Cardiac muscle cell (in vitro differentiated cells and primary cell): ENCODE measurements around the gene GNRHR. TPM values are rescaled to one million over a fixed set of nuclear protein-coding genes. Genes with fewer than 3 reads are reported as not detected.

Experiments
- DNase-seq, 2 donors: peaks; one replicate each; pipeline versions ENCODE4 v3.0.0 to v3.0.0-alpha.2; 2010 to 2017; ENCODE audit warnings: low read depth in 1 of 2, low spot score in 1 of 2
- H3K27ac ChIP-seq: fragments of 200-600 bp; sonication (generic); 2 replicates; pipeline ENCODE4 v1.5.1; 2016
- H3K27me3 ChIP-seq: fragments of 200-600 bp; sonication (generic); 2 replicates; pipeline ENCODE4 v1.6.0; 2016; ENCODE audit warnings: control low read depth
- H3K36me3 ChIP-seq: fragments of 200-600 bp; sonication (generic); 2 replicates; pipeline ENCODE4 v1.5.1; 2016; ENCODE audit warnings: control low read depth
- H3K4me1 ChIP-seq: fragments of 200-600 bp; sonication (generic); 2 replicates; pipeline ENCODE4 v1.8.1; 2017; ENCODE audit warnings: low read depth, mild to moderate bottlenecking, mixed run types
- H3K4me3 ChIP-seq: fragments of 200-600 bp; sonication (generic); 2 replicates; pipeline ENCODE4 v1.5.1; 2016; ENCODE audit warnings: mild to moderate bottlenecking
- H3K9me3 ChIP-seq: fragments of 200-600 bp; sonication (generic); 2 replicates; pipeline ENCODE4 v1.5.1; 2017; ENCODE audit warnings: low read depth, mild to moderate bottlenecking, control low read depth
- CTCF ChIP-seq: IDR thresholded peaks from 2 replicates; pipeline ENCODE4 v1.5.1; 2012; ENCODE audit warnings: low read depth, mild to moderate bottlenecking, low read length
- polyA plus RNA-seq: library from polyadenylated mRNA; unstranded; fragments of >200 nt; fragmentation: Nextera tagmentation; extraction: Ambion mirVana; gene quantifications from 2 replicates; pipeline ENCODE4 v1.2.1, GENCODE V29; 2016
- total RNA-seq: library from RNA; depleted of rRNA; stranded (reverse); fragments of >200 nt; gene quantifications from 2 replicates; pipeline ENCODE4 v1.2.3, GENCODE V29; 2016

GNRHR gene
- total and polyA plus RNA-seq, 2 experiments from 2014 or later = 0.22 TPM; not detected in 1

GRCh38 chr4:67704843-67705242, 49.3 kb downstream of the GNRHR start:
- H3K4me1 ChIP-seq = peaks cover 4% of the 10 kb centered on the region
- no peaks in the 10 kb centered on the region for H3K36me3 ChIP-seq
- no peaks in the 10 kb centered on the region for H3K9me3 ChIP-seq
- no peak for TF ChIP-seq CTCF
- H3K27ac ChIP-seq = no peak overlapping the region
- no peak for DNase-seq
- H3K4me3 ChIP-seq = no peak overlapping the region
- H3K27me3 ChIP-seq = no peaks in the 10 kb centered on the region

GRCh38 chr4:67702166-67702565, 52.0 kb downstream of the GNRHR start:
- Histone ChIP-seq H3K4me3 (peak overlapping the region; percentile 68), H3K4me1 (peaks cover 4% of the 10 kb centered on the region), H3K9me3 (no peaks in the 10 kb centered on the region), H3K27ac (no peak overlapping the region), H3K27me3 (no peaks in the 10 kb centered on the region), H3K36me3 (no peaks in the 10 kb centered on the region)
- no peak for TF ChIP-seq CTCF
- no peak for DNase-seq

GRCh38 chr4:67701517-67701850, 52.7 kb downstream of the GNRHR start:
- Histone ChIP-seq H3K9me3 (no peaks in the 10 kb centered on the region), H3K27ac (no peak overlapping the region), H3K4me3 (peak overlapping the region; percentile 68), H3K4me1 (peaks cover 4% of the 10 kb centered on the region), H3K36me3 (no peaks in the 10 kb centered on the region), H3K27me3 (no peaks in the 10 kb centered on the region)
- no peak for TF ChIP-seq CTCF
- no peak for DNase-seq

- no peaks in the 10 kb centered on the region for H3K9me3 ChIP-seq
- peak; percentile 38 for TF ChIP-seq CTCF
- H3K4me1 ChIP-seq = peaks cover 4% of the 10 kb centered on the region
- peak within 1 kb of the TSS; percentile 68 for H3K4me3 ChIP-seq
- peak within 1 kb of the TSS; percentile 81 for H3K27ac ChIP-seq
- DNase-seq = peak; percentile 97 to 98
- no peaks in the 10 kb centered on the region for H3K27me3 ChIP-seq
- no peaks in the 10 kb centered on the region for H3K36me3 ChIP-seq
Observed at GRCh38 chr4:67700738-67701516, 53.3 kb downstream of the GNRHR start, which contains the start of gene UBA6. Gene UBA6 (minus strand): TSS chr4:67701155. CDS start chr4:67701119, 36 bp downstream.

- no peak for TF ChIP-seq CTCF
- Histone ChIP-seq H3K27ac (peak overlapping the region; percentile 81), H3K36me3 (no peaks in the 10 kb centered on the region), H3K4me1 (peaks cover 4% of the 10 kb centered on the region), H3K4me3 (peak overlapping the region; percentile 68), H3K27me3 (no peaks in the 10 kb centered on the region), H3K9me3 (no peaks in the 10 kb centered on the region)
- peak in 1 of 2 donors; percentile 17 for DNase-seq
Observed at GRCh38 chr4:67700116-67700737, 54.0 kb downstream of the GNRHR start.
